AG09309 (cell line): ENCODE results near the gene PLB1.

ENCODE experiments used
- DNase-seq: peaks from one replicate; pipeline ENCODE4 v3.0.0-alpha.2; 2010; ENCODE audit warnings: low read depth
- H3K4me3 ChIP-seq: 2 replicates; pipeline ENCODE4 v1.5.1; 2011; ENCODE audit warnings: mild to moderate bottlenecking, low read depth, low read length, moderate library complexity; ENCODE audit not compliant: control insufficient read depth
- TF ChIP-seq, protein P1 (sequence below): IDR thresholded peaks from 2 replicates; pipeline ENCODE4 v1.5.1; 2011; ENCODE audit warnings: mild to moderate bottlenecking, low read depth, low read length, inconsistent platforms; ENCODE audit not compliant: insufficient read depth, control insufficient read depth; ENCODE audit errors: missing control alignments

The PLB1 gene

DNA sequence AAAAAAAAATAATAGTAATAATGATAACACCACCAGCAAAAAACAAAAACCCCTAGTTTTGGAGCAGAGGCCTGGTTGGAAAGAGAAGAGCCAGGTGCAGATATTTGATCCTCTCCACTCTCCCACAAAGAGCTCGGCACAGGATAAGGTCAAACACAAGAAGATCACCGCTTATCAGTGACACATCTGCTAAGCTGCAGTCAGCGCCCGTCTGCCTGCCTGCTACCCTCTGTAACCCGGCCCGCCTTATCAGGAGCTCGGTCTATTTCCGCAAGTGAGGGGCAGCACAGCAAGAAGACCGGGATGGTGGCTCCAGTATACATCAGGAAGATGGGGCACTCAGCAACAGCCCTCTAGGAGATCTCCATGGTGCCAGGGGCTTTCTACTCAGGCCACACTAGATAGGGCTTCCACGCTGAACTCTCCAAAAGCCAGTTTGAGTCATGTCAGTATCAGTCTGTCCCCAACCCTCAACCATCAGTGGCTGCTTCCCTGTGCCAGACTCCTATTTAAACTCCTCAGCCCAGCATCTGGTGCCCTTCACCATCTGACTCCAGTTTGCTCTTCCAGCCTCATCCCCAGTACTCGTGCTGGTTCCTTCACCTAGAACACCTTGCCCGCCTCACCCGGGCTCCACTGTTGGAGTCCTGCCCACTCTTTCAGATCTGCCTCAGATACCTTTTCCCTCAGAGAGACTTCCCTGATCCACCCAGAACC lies 188.4 kb downstream of the PLB1 start:
- DNase-seq, result no peak
- no peak overlapping the region for H3K4me3 ChIP-seq
- TF ChIP-seq, protein P1, sequence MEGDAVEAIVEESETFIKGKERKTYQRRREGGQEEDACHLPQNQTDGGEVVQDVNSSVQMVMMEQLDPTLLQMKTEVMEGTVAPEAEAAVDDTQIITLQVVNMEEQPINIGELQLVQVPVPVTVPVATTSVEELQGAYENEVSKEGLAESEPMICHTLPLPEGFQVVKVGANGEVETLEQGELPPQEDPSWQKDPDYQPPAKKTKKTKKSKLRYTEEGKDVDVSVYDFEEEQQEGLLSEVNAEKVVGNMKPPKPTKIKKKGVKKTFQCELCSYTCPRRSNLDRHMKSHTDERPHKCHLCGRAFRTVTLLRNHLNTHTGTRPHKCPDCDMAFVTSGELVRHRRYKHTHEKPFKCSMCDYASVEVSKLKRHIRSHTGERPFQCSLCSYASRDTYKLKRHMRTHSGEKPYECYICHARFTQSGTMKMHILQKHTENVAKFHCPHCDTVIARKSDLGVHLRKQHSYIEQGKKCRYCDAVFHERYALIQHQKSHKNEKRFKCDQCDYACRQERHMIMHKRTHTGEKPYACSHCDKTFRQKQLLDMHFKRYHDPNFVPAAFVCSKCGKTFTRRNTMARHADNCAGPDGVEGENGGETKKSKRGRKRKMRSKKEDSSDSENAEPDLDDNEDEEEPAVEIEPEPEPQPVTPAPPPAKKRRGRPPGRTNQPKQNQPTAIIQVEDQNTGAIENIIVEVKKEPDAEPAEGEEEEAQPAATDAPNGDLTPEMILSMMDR, result no peak

DNA sequence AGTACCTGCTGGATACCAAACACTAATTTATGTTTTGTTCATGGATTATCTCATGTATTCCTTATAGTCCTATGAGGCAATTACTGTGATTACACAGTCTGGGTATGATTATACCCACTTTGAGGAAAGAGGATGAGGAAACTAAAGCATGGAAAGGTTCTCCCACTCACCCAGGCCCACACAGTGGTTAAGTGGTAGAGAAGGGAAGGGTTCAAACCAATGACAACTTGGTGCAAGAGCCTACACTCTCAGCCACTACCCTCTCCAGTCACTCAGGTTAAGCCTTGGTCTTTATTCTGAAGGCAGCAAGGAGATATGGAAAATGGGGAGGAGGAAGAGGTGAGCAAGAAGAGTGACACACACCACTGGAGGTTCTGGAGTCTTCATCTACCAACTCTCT lies 191.3 kb downstream of the PLB1 start:
- H3K4me3 ChIP-seq, result no peak overlapping the region
- TF ChIP-seq, protein P1, result no peak
- no peak for DNase-seq

DNA sequence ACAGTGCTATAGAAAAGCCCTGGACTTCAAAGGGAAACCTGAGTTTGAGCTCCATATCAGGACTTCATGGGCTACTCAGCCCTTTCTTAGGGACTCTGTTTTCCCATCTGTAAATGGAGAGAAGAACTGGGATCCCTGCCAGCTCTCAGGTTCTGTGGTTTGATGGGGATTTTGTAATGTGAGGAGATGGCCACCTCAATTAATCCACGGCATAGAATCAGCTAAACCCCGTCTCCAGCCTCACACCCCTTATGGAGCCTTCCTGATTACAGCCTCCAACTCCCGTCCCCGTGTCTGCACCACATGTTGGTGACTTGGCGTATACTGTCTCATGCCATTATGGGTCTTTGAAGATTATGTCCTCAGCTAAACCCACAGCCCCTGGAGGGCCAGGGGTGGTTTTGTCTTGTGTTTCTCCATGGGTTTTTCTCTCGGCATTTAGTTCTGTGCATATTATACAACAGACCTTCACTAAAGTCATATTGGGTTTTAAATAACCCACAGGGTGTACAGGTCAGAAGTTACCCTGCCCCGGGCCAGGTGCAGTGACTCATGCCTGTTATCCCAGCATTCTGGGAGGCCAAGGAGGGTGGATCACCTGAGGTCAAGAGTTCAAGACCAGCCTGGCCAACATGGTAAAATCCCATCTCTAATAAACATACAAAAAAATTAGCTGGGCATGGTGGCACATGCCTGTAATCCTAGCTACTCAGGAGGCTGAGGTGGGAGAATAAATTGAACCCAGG lies 192.0 kb downstream of the PLB1 start:
- H3K4me3 ChIP-seq, result no peak overlapping the region
- TF ChIP-seq, protein P1, result no peak
- no peak for DNase-seq

DNA sequence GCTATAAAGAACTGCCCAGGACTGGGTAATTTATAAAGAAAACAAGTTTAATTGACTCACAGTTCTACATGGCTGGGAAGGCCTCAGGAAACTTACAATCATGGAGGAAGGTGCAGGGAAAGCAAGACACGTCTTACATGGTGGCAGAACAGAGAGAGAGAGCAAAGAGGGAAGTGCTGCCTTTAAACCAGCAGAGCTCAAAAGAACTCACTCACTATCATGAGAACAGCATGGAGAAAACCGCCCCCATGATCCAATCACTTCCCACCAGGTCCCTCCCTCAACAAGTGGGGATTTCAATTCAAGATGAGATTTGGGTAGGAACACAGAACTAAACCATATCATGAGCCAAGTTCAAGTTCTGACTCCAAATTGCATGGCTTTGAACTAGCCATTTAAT lies 193.0 kb downstream of the PLB1 start:
- H3K4me3 ChIP-seq, result no peak overlapping the region
- no peak for DNase-seq
- TF ChIP-seq, protein P1, result no peak

DNA sequence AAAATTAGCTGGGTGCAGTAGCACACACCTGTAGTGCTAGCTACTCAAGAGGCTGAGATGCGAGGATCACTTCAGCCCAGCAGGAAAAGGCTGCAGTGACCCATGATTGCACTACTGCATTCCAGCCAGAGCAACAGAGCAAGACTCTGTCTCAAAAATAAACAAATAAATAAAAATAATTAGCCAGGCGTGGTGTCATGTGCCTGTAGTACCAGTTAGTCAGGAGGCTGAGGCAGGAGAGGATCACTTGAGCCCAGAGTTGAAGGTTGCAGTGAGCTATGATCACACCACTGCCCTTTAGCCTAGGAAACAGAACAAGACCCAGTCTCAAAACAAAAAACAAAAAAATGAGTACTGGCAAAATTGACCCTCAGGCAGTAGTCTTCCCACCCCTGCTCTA lies 193.9 kb downstream of the PLB1 start:
- TF ChIP-seq, protein P1, result no peak
- no peak for DNase-seq
- no peak overlapping the region for H3K4me3 ChIP-seq

DNA sequence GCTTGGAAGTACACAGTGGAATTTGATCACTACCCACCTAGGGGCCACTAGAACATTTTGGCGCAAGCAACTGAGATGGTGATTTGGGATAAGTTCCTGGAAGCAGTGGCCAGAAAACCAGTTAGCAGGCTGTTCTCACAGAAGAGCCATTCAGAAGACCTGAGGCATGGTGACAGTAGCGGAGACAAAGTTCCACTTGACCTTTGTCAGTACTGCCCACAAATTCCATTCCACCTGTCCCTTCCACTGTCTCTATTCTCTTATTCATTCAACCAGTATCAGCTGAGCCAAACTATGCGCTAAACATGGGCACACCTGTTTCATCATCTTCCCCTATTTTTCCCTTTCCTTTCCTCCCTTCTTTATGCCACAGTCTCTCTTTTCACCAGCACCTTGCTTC lies 196.6 kb downstream of the PLB1 start:
- TF ChIP-seq, protein P1, result no peak
- no peak for DNase-seq
- H3K4me3 ChIP-seq, result no peak overlapping the region

DNA sequence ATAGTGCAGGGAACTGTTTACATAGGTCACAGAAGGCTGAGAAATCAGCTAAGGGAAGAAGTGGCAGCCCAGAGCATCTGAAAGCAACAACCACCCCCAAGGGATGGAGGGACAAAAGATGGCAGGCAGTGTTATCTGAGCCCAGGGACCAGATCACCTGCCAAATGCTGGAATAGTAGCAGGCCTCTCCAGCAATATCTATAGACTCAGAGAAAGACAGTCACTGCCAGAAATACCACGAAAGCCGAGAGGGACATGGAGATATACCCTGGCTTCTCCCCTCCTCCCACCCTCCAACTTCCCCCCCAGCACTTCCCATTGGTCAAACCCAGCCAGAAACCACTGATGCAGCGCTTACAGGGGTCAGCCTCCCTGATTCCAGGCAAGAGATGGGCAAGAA lies 197.4 kb downstream of the PLB1 start:
- no peak overlapping the region for H3K4me3 ChIP-seq
- TF ChIP-seq, protein P1, result no peak
- DNase-seq, result no peak
